Activated CD4-positive, alpha-beta T cell treated with anti-CD3 and anti-CD28 coated beads for 48 hours (primary cell): Measurements from ENCODE around the gene ABCA1.
A peak's percentile ranks its signal among the peaks of the same experiment; 100 is the strongest.
"Not testable (repeated sequence)": the region's sequence is repeated elsewhere in the genome, so short reads cannot be mapped to it uniquely, and the experiment has no call there.

ENCODE experiments used
- DNase-seq: peaks from one replicate; pipeline ENCODE4 v3.0.0-alpha.2; 2020

Gene ABCA1

GRCh38 chr9:104905153-104905901, 22.6 kb downstream of the ABCA1 start:
- DNase-seq = no peak

GRCh38 chr9:104903609-104904008, 24.3 kb downstream of the ABCA1 start:
- no peak for DNase-seq

GRCh38 chr9:104900871-104901270, 27.1 kb downstream of the ABCA1 start:
- DNase-seq = no peak

GRCh38 chr9:104900324-104900723, 27.6 kb downstream of the ABCA1 start:
- no peak for DNase-seq

GRCh38 chr9:104899759-104900247, 28.2 kb downstream of the ABCA1 start:
- no peak for DNase-seq

GRCh38 chr9:104898376-104898775, 29.6 kb downstream of the ABCA1 start:
- DNase-seq = not testable (repeated sequence)

GRCh38 chr9:104896131-104896530, 31.8 kb downstream of the ABCA1 start:
- no peak for DNase-seq

GRCh38 chr9:104895572-104895971, 32.4 kb downstream of the ABCA1 start:
- DNase-seq = no peak

- DNase-seq = no peak
Observed at GRCh38 chr9:104892701-104893100, 35.3 kb downstream of the ABCA1 start.

GRCh38 chr9:104890433-104890770, 37.6 kb downstream of the ABCA1 start:
- no peak for DNase-seq

- no peak for DNase-seq
Observed at GRCh38 chr9:104885818-104886709, 41.9 kb downstream of the ABCA1 start.

GRCh38 chr9:104883169-104883568, 44.8 kb downstream of the ABCA1 start:
- no peak for DNase-seq

- DNase-seq = no peak
Observed at GRCh38 chr9:104882566-104882965, 45.4 kb downstream of the ABCA1 start.

GRCh38 chr9:104882086-104882485, 45.9 kb downstream of the ABCA1 start:
- DNase-seq = no peak

- no peak for DNase-seq
Observed at GRCh38 chr9:104879555-104880309, 48.2 kb downstream of the ABCA1 start.

GRCh38 chr9:104876587-104876986, 51.4 kb downstream of the ABCA1 start:
- DNase-seq = no peak

GRCh38 chr9:104875897-104876296, 52.1 kb downstream of the ABCA1 start:
- DNase-seq = no peak

GRCh38 chr9:104875320-104875719, 52.6 kb downstream of the ABCA1 start:
- no peak for DNase-seq

- DNase-seq = no peak
Observed at GRCh38 chr9:104873489-104873850, 54.5 kb downstream of the ABCA1 start.

GRCh38 chr9:104872656-104873488, 55.1 kb downstream of the ABCA1 start:
- DNase-seq = peak; percentile 7

- DNase-seq = no peak
Observed at GRCh38 chr9:104871961-104872527, 55.9 kb downstream of the ABCA1 start.

- DNase-seq = no peak
Observed at GRCh38 chr9:104869811-104870210, 58.1 kb downstream of the ABCA1 start.
